GM12891 (cell line): ENCODE data around the gene GPR162.

Experiments
- DNase-seq: peaks from one replicate; pipeline ENCODE4 v3.0.0; 2011; ENCODE audit warnings: low spot score; ENCODE audit not compliant: insufficient read length
- FAIRE-seq: peaks from 2 replicates; lab custom pipeline; 2011; peaks lifted over from hg19 to GRCh38; lab: Jason Lieb, UNC
- PAX5 ChIP-seq: IDR thresholded peaks from 2 replicates; pipeline ENCODE4 v1.6.1; 2011; ENCODE audit warnings: low read length, moderate library complexity, mild to moderate bottlenecking; ENCODE audit not compliant: insufficient read depth, severe bottlenecking
- POLR2A ChIP-seq: IDR thresholded peaks from 2 replicates; pipeline ENCODE4 v1.6.1; 2011; ENCODE audit warnings: low read depth, low read length, control low read depth
- POLR2AphosphoS5 ChIP-seq: IDR thresholded peaks from 2 replicates; pipeline ENCODE4 v1.6.1; 2011; ENCODE audit warnings: low read depth, low read length, control low read depth
- POU2F2 ChIP-seq: IDR thresholded peaks from 2 replicates; pipeline ENCODE4 v1.6.1; 2011; ENCODE audit warnings: low read depth, mild to moderate bottlenecking, control low read depth, low read length, moderate library complexity
- SPI1 ChIP-seq: IDR thresholded peaks from 2 replicates; pipeline ENCODE4 v1.6.1; 2011; ENCODE audit warnings: low read depth, low read length, control low read depth
- TAF1 ChIP-seq: IDR thresholded peaks from 2 replicates; pipeline ENCODE4 v1.6.1; 2011; ENCODE audit warnings: low read depth, low read length, control low read depth

GPR162 gene

DNA sequence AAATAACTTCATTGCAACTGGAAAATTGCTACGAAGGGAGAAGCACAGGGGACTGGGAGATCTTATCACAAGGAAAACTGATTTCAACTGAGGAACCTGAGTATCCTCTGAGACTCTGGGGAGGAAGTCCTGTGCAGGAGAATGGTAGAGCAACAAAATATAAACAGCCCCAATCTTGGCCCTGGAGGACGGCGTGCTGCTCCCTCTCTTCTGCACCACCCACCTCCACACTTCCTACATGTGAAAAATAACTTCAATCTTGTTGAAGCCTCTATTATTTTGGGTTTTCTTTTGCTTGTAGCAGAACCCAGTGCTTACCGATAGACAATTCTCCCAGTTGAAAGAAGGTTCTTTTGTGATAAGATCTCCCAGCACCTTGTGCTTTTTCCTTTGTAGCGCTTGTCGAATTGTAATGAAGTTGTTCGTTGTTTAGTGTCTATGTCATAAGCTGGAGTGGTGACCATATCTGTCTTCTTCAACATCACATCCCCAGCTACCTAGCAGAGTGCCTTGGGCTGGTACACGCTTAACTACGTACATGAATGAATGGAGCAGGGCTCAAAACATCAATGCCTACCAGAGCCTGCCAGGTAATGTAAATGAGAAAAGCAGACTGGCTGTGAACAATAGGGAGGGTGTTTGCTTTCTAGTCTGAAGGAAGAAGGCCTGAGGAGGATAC, 35.1 kb upstream of the GPR162 start:
- FAIRE-seq, result peak; percentile 61
- DNase-seq, result no peak
- TF ChIP-seq POLR2AphosphoS5 (no peak), POU2F2 (no peak)

DNA sequence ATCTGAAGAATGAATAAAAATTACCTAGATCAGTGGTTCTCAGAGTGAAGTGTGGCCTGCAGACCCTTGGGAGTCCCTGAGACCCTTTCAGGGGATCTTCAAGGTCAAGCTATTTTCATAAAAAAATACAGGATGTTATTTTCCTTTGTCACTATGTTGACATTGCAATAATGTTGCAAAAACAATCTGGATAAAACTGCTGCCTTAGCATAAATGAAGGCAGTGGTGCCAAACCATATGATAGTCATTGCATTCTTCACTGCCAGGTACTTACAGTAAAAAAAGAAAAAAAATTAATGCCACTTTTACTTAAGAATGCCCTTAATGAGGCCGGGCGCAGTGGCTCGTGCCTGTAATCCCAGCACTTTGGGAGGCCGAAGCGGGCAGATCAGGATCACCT, 34.3 kb upstream of the GPR162 start:
- TF ChIP-seq PAX5 (no peak), POU2F2 (no peak), POLR2A (no peak), SPI1 (no peak), POLR2AphosphoS5 (no peak), TAF1 (no peak)
- FAIRE-seq, result no peak
- DNase-seq, result no peak

DNA sequence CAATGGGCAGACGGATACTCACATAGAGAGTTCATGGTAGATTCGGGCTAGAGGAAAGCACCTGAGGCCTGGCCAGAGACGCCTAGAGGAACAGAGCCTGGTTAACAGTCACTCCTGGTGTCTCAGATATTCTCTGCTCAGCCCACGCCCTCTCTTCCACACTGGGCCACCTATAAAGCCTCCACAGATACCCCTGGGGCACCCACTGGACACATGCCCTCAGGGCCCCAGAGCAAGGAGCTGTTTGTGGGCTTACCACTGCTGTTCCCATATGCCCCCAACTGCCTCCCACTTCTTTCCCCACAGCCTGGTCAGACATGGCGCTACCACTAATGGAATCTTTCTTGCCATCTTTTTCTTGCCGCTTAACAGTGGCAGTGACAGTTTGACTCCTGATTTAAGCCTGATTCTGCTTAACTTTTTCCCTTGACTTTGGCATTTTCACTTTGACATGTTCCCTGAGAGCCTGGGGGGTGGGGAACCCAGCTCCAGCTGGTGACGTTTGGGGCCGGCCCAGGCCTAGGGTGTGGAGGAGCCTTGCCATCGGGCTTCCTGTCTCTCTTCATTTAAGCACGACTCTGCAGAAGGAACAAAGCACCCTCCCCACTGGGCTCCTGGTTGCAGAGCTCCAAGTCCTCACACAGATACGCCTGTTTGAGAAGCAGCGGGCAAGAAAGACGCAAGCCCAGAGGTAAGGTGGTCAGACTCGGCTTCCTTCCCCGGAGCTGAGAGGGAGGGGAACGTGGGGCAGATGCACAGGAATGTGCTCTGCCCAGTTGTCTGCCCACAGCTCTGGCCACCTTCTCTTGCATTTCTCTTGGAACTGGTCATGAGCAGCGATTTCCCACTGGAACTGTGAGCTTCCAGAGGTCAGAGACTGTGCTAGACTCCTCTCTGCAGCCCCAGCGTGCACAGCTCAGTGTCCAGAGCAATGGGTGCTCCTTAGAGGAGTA, 32.4 kb upstream of the GPR162 start, which contains the start of gene CD4:
Gene CD4, plus strand, starts transcription at position 557 of the 953 bp plus-strand sequence. CDS start 10,611 bp downstream, outside the sequence.
- no peak for DNase-seq
- no peak for TF ChIP-seq TAF1
- TF ChIP-seq POLR2AphosphoS5, result 0 out of 2 replicates have a peak, but pooled peaks have one; percentile 37
- 0 out of 2 replicates have a peak, but pooled peaks have one; percentile 48 for TF ChIP-seq POLR2A
- peak; percentile 81 for FAIRE-seq

DNA sequence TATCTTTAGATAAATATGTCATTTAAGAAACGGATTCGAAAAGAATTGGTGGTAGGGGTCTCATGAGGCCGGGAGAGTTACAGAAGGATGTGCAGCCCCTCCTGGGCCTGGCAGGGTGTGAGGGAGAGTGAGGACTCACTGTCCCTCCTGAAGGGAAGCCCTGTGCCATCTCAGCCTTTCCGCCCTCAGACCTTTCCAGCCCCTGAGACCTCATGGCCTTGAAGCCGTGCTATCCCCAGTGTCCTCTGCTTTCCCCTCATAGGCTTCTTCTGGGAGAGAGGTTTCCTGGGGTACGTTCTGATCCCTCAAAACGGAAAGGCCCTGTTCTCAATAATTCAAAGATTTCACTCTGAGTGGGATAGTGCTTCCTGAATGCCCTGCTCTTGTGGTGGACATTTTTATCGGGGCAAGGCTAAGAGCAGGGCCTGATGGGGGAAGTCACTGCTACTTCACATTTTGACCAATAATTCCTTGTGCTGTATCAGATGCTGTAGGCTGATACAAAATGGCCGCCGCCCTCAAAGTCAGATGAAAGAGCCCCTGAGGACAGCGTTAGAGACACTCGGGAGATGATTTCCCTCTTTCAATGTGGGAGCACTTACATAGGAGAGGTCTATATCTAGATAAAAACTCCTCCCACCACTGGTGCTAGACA, 31.0 kb upstream of the GPR162 start:
- no peak for DNase-seq
- TF ChIP-seq PAX5, result no peak
- TF ChIP-seq TAF1, result no peak
- no peak for TF ChIP-seq POU2F2
- FAIRE-seq, result no peak

DNA sequence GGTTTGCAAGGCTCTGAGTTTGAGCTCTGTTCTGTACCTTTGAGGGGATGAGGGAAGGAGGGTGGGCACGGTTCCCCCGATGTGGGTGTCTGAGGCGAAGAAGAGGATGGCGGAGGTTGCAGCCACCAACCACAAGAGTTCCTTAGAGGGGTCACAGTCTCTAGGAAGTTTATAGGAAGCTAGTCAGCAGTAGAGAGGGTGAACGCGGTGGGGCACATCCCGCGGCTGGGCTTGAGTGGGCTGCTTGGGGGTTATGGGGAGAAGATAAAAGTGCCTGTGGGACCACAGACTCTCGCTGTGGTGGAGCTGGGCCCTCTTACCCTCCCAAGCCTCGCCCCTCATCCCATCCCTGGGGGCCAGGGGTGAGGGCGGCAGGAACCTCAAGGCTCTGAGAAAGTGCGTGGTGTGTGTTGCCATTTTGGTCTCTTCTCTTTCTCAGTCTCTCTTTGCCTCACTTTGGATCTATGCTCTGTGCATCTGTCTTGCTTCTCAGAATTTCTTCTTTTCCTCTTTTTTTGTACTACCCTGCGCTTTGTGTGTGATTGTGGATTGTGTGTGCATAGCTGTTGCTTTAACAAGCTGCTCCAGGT, 29.6 kb upstream of the GPR162 start:
- FAIRE-seq (peak; percentile 89), DNase-seq (no peak)
- no peak for TF ChIP-seq POLR2AphosphoS5
- no peak for TF ChIP-seq TAF1
- no peak for TF ChIP-seq POLR2A
- TF ChIP-seq SPI1, result no peak
- TF ChIP-seq POU2F2, result no peak
- TF ChIP-seq PAX5, result no peak

DNA sequence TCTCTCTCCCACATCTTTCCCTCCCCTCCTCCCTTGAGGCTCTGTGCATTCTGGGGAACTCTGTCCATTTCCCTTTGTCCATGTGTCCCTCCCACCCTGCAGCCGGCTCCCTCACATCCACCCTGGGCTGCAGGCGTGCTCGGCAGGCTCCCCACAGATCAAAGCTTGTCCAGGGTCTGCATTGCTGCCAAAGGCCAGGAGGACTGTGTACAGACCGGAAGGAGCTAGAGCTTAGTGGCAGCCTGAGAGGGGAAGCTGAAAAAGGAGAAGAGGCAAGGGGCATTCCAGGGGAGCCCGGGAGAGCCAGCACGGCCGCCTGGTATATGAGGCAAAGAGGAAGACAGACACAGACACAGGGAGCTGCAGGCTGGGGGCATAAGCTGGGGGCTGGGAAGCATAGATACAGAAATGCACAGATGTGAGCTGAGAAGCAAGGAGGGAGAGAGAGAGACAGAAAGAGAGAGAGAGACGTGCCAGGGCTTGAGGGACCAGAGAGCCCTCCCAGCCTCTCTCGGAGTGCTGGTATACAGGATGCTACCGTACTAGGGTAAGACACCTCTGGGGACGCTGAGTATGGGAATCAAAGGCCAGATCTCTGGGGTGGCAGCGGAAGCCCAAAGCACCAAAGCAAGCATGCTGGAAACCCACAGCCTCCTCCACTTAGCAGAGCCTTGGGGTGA, 29.0 kb upstream of the GPR162 start:
- no peak for DNase-seq
- FAIRE-seq, result no peak

DNA sequence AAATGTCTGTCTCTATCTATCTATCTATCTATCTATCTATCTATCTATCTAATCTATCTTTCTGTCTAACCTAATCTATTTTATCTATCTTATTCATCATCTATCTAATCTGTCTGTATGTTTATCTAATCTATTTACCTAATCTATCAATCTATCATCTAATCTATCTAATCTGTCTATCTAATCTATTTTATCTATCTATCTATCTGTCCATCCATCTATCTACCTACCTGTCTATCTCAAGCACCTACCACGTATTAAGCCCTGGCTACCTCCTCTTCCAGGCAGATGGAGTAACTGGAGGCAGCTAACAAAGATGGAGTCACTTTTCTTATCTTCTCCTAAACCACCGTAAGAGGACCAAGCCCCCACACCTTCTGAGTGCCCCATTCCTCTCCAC, 26.5 kb upstream of the GPR162 start:
- FAIRE-seq, result no peak
- DNase-seq, result no peak
- no peak for TF ChIP-seq TAF1

More for the DNA sequence above, 29.0 kb upstream of the GPR162 start:
- TF ChIP-seq POLR2AphosphoS5 (no peak; the same call in 1 of the 2 replicates), SPI1 (peak; percentile 57)

DNA sequence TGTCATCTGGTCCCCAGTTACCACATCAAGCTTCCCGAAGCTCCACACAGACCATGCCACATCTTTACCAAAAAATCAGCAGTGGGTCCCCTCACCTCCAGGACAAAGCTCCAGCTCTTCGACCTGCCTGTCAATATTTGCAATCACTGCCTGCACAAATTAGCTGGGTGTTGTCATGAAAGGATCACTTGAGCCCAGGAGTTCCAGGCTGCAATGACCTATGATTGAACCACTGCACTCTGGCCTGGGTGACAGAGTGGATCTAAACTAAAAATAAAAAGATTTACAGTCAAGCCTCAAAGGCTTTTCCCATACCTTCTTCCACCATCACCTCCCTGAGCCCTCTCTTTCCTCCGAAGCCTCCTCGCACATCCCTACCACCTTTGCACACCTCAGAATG, 25.0 kb upstream of the GPR162 start:
- DNase-seq, result no peak
- TF ChIP-seq POLR2A (no peak), POU2F2 (no peak), TAF1 (no peak), POLR2AphosphoS5 (no peak), SPI1 (no peak), PAX5 (no peak)
- no peak for FAIRE-seq

DNA sequence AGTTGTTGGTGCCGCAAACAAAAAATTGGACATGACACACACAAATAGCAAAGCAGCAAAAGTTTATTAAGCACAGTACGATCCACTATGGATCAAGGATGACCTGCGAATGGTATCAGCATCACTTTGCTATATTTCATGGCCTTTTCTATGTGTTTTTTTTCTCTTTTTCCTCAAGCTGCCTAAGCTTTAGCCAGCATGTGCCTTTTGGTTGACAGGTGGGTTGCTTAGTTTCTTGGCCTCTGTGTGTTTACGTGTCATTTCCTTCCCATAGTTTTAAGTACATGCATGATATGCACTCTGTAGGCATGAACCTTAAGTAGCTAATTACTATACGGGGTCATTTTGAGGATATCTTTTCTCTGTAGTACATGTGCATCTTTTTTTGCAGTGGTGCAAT, 22.5 kb upstream of the GPR162 start:
- TF ChIP-seq POLR2A (no peak), POU2F2 (no peak), TAF1 (no peak), SPI1 (no peak), PAX5 (no peak), POLR2AphosphoS5 (no peak)
- FAIRE-seq, result no peak

DNA sequence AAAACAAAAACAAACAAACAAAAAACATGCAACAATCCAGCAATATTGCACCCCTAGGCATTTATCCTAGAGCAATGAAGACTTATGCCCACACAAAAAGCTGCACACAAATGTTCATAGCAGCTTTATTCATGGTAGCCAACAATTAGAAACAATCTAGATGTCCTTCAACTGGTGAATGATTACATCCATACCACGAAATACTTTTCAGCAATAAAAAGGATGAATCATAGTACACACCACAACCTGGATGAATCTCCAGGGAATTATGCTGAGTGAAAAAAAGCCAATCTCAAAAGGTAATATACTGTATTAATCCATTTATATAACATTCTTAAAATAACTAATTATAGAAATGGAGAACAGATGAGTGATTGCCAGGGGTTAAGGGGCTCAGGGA, 14.5 kb upstream of the GPR162 start:
- TF ChIP-seq POLR2A (no peak), POLR2AphosphoS5 (no peak), POU2F2 (no peak), PAX5 (no peak), TAF1 (no peak), SPI1 (no peak)
- DNase-seq (no peak), FAIRE-seq (no peak)

More for the DNA sequence above, 22.5 kb upstream of the GPR162 start:
- no peak for DNase-seq
